ENCODE results near the gene G6PC1.

Gene G6PC1

DNA sequence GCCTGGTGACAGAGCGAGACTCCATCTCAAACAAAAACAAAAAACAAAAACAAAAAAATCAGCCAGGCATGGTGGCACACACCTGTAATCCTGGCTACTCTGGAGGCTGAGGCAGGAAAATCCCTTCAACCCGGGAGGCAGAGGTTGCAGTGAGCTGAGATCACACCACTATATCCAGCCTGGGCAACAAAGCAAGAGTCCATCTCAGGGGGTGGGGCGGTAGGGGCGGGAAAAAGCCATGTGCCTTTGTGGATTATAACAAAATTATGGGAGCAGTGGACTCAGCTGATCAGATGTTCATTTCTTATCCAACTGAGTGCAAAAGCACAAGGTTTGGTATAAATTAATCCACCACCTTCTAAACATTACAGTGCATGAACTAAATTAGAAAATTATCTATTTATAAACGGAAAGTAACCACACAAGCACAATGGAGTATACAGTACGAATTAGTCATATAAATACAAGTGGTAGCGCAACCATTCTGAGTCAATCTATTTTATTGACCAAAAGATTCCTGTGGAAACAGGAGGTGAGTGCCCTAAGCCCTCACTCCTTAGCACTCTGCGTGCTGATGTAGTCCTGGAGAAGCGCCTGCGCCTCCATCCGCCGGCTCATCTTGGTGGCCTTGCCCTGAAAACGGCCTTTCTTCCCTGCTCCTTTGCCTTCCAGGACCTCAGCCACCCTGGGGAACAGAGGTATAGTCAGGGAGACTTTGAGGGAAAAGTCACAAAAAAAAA is 49.6 kb downstream of the G6PC1 start:
- no peak for DNase-seq
